ENCODE results near the gene WEE1. TPM values are rescaled to one million over a fixed set of nuclear protein-coding genes. Genes with fewer than 3 reads are reported as not detected.

The WEE1 gene
- total RNA-seq, 1 donor = 32.2 TPM

GRCh38 chr11:9590717-9591116, 17.2 kb downstream of the WEE1 start:
- Histone ChIP-seq H3K4me3 (ENCODE audit: insufficient read depth, low read length) (no peak overlapping the region), H3K79me2 (ENCODE audit: insufficient read depth, low read length) (no peaks in the 10 kb centered on the region), H3K9me3 (ENCODE audit: low read depth, low read length) (no peaks in the 10 kb centered on the region), H2AFZ (ENCODE audit: low read length) (no peak overlapping the region), H3K27ac (ENCODE audit: low read depth, low read length) (no peak overlapping the region), H3K4me2 (ENCODE audit: insufficient read depth, low read length) (no peak overlapping the region), H3K4me1 (ENCODE audit: insufficient read depth, low read length) (peaks cover 3% of the 10 kb centered on the region), H4K20me1 (ENCODE audit: insufficient read depth, low read length) (no peaks in the 10 kb centered on the region), H3K27me3 (ENCODE audit: insufficient read depth, low read length) (no peaks in the 10 kb centered on the region), H3K36me3 (ENCODE audit: insufficient read depth, low read length) (peaks cover 45% of the 10 kb centered on the region)
- no peak for TF ChIP-seq CTCF (IDR thresholded peaks at IDR 0.05; ENCODE audit: extremely low read depth, low read depth, low read length)
- DNase-seq (ENCODE audit: insufficient read length, low spot score, missing footprints) = no peak

- H3K4me2 ChIP-seq (ENCODE audit: insufficient read depth, low read length) = no peak overlapping the region
- no peak overlapping the region for H3K4me3 ChIP-seq (ENCODE audit: insufficient read depth, low read length)
- peaks cover 9% of the 10 kb centered on the region for H3K36me3 ChIP-seq (ENCODE audit: insufficient read depth, low read length)
- H3K27ac ChIP-seq (ENCODE audit: low read depth, low read length) = no peak overlapping the region
- no peak for DNase-seq (ENCODE audit: insufficient read length, low spot score, missing footprints)
- peaks cover 6% of the 10 kb centered on the region for H3K4me1 ChIP-seq (ENCODE audit: insufficient read depth, low read length)
- H3K79me2 ChIP-seq (ENCODE audit: insufficient read depth, low read length) = no peaks in the 10 kb centered on the region
- no peak for TF ChIP-seq CTCF (IDR thresholded peaks at IDR 0.05; ENCODE audit: extremely low read depth, low read depth, low read length)
- no peak overlapping the region for H2AFZ ChIP-seq (ENCODE audit: low read length)
- H4K20me1 ChIP-seq (ENCODE audit: insufficient read depth, low read length) = no peaks in the 10 kb centered on the region
- H3K27me3 ChIP-seq (ENCODE audit: insufficient read depth, low read length) = no peaks in the 10 kb centered on the region
- H3K9me3 ChIP-seq (ENCODE audit: low read depth, low read length) = no peaks in the 10 kb centered on the region
These were observed 21.0 kb downstream of the WEE1 start for GRCh38 chr11:9594267-9595046.

GRCh38 chr11:9596926-9597464, 23.5 kb downstream of the WEE1 start:
- Histone ChIP-seq H3K4me1 (ENCODE audit: insufficient read depth, low read length) (peaks cover 16% of the 10 kb centered on the region), H2AFZ (ENCODE audit: low read length) (no peak overlapping the region), H3K36me3 (ENCODE audit: insufficient read depth, low read length) (no peaks in the 10 kb centered on the region), H3K4me3 (ENCODE audit: insufficient read depth, low read length) (no peak overlapping the region), H3K9me3 (ENCODE audit: low read depth, low read length) (peaks cover 2% of the 10 kb centered on the region), H3K27ac (ENCODE audit: low read depth, low read length) (no peak overlapping the region), H3K27me3 (ENCODE audit: insufficient read depth, low read length) (no peaks in the 10 kb centered on the region), H3K4me2 (ENCODE audit: insufficient read depth, low read length) (no peak overlapping the region), H4K20me1 (ENCODE audit: insufficient read depth, low read length) (no peaks in the 10 kb centered on the region), H3K79me2 (ENCODE audit: insufficient read depth, low read length) (no peaks in the 10 kb centered on the region)
- no peak for TF ChIP-seq CTCF (IDR thresholded peaks at IDR 0.05; ENCODE audit: extremely low read depth, low read depth, low read length)
- DNase-seq (ENCODE audit: insufficient read length, low spot score, missing footprints) = no peak

- peaks cover 13% of the 10 kb centered on the region for H3K4me1 ChIP-seq (ENCODE audit: insufficient read depth, low read length)
- no peak overlapping the region for H3K4me2 ChIP-seq (ENCODE audit: insufficient read depth, low read length)
- H3K27ac ChIP-seq (ENCODE audit: low read depth, low read length) = peak overlapping the region; percentile 62
- DNase-seq (ENCODE audit: insufficient read length, low spot score, missing footprints) = no peak
- H3K79me2 ChIP-seq (ENCODE audit: insufficient read depth, low read length) = no peaks in the 10 kb centered on the region
- H2AFZ ChIP-seq (ENCODE audit: low read length) = no peak overlapping the region
- H3K9me3 ChIP-seq (ENCODE audit: low read depth, low read length) = peaks cover 2% of the 10 kb centered on the region
- H3K36me3 ChIP-seq (ENCODE audit: insufficient read depth, low read length) = no peaks in the 10 kb centered on the region
- H4K20me1 ChIP-seq (ENCODE audit: insufficient read depth, low read length) = no peaks in the 10 kb centered on the region
- no peak for TF ChIP-seq CTCF (IDR thresholded peaks at IDR 0.05; ENCODE audit: extremely low read depth, low read depth, low read length)
- no peak overlapping the region for H3K4me3 ChIP-seq (ENCODE audit: insufficient read depth, low read length)
- no peaks in the 10 kb centered on the region for H3K27me3 ChIP-seq (ENCODE audit: insufficient read depth, low read length)
These were observed 26.7 kb downstream of the WEE1 start for GRCh38 chr11:9600166-9600565.

Data from osteoblast (primary cell).